Erythroblast (primary cell): ENCODE data around the gene TBC1D9B.

Experiments
- GATA1 ChIP-seq: IDR thresholded peaks from 2 replicates; pipeline ENCODE4 v1.6.1; 2011; ENCODE audit warnings: low read depth, mild to moderate bottlenecking, control low read depth, low read length, moderate library complexity
- POLR2A ChIP-seq: IDR thresholded peaks from 2 replicates; pipeline ENCODE4 v1.6.1; 2011; ENCODE audit warnings: mild to moderate bottlenecking, low read length

GRCh38 chr5:179886190-179886911, 21.3 kb downstream of the TBC1D9B start:
- TF ChIP-seq POLR2A (no peak), GATA1 (no peak)
